H9 (cell line): ENCODE results near the gene SNPH. TPM values are rescaled to one million over a fixed set of nuclear protein-coding genes. Genes with fewer than 3 reads are reported as not detected.

Experiments
- DNase-seq: peaks from one replicate; pipeline ENCODE4 v3.0.0-alpha.2; 2017
- H2AFZ ChIP-seq: one replicate; pipeline ENCODE4 v1.6.1; 2013; ENCODE audit warnings: mild to moderate bottlenecking, low read length, control low read depth, moderate library complexity
- H2AK5ac ChIP-seq: 2 replicates; pipeline ENCODE4 v1.6.1; 2013; ENCODE audit warnings: low read length, control low read depth, mixed read lengths; ENCODE audit not compliant: insufficient read length
- H2BK120ac ChIP-seq: one replicate; pipeline ENCODE4 v1.6.1; 2013; ENCODE audit warnings: low read depth, mild to moderate bottlenecking, low read length, control low read depth, inconsistent platforms; ENCODE audit not compliant: poor library complexity, severe bottlenecking
- H2BK12ac ChIP-seq: 2 replicates; pipeline ENCODE4 v1.6.1; 2013; ENCODE audit warnings: low read length, control low read depth, mixed read lengths, low read depth; ENCODE audit not compliant: insufficient read length
- H2BK15ac ChIP-seq: 2 replicates; pipeline ENCODE4 v1.6.1; 2013; ENCODE audit warnings: low read depth, low read length, control low read depth
- H2BK20ac ChIP-seq: one replicate; pipeline ENCODE4 v1.6.1; 2013; ENCODE audit warnings: low read depth, mild to moderate bottlenecking, low read length, control low read depth, inconsistent platforms; ENCODE audit not compliant: poor library complexity, severe bottlenecking
- H2BK5ac ChIP-seq: 2 replicates; pipeline ENCODE4 v1.6.1; 2013; ENCODE audit warnings: low read length, control low read depth, mixed read lengths; ENCODE audit not compliant: insufficient read length
- H3K14ac ChIP-seq: 2 replicates; pipeline ENCODE4 v1.6.1; 2013; ENCODE audit warnings: low read length, control low read depth; ENCODE audit not compliant: insufficient read depth
- H3K18ac ChIP-seq: 2 replicates; pipeline ENCODE4 v1.6.1; 2013; ENCODE audit warnings: low read depth, mild to moderate bottlenecking, mixed read lengths, low read length, control low read depth; ENCODE audit not compliant: insufficient read length
- H3K23ac ChIP-seq: 2 replicates; pipeline ENCODE4 v1.6.1; 2013; ENCODE audit warnings: low read length, control low read depth, mixed read lengths, low read depth; ENCODE audit not compliant: insufficient read length
- H3K23me2 ChIP-seq: 2 replicates; pipeline ENCODE4 v1.6.1; 2013; ENCODE audit warnings: low read depth, mild to moderate bottlenecking, mixed read lengths, low read length, control low read depth; ENCODE audit not compliant: insufficient read length, poor library complexity, severe bottlenecking
- H3K27ac ChIP-seq: 2 replicates; pipeline ENCODE4 v1.5.1; 2013; ENCODE audit warnings: low read length, control low read depth, mixed read lengths, low read depth; ENCODE audit not compliant: insufficient read length
- H3K27me3 ChIP-seq: 2 replicates; pipeline ENCODE4 v1.6.1; 2013; ENCODE audit warnings: low read length, control low read depth, inconsistent platforms; ENCODE audit not compliant: insufficient read depth
- H3K4ac ChIP-seq: 2 replicates; pipeline ENCODE4 v1.6.1; 2013; ENCODE audit warnings: low read depth, mild to moderate bottlenecking, control low read depth, inconsistent platforms, low read length, moderate library complexity
- H3K4me1 ChIP-seq: 2 replicates; pipeline ENCODE4 v1.6.1; 2013; ENCODE audit warnings: low read length, control low read depth, inconsistent platforms; ENCODE audit not compliant: insufficient read depth
- H3K4me2 ChIP-seq: 2 replicates; pipeline ENCODE4 v1.6.1; 2013; ENCODE audit warnings: low read length, control low read depth, mixed read lengths; ENCODE audit not compliant: insufficient read length, insufficient read depth
- H3K56ac ChIP-seq: 2 replicates; pipeline ENCODE4 v1.6.1; 2013; ENCODE audit warnings: low read depth, mild to moderate bottlenecking, mixed read lengths, low read length, control low read depth; ENCODE audit not compliant: insufficient read length
- H3K79me1 ChIP-seq: 2 replicates; pipeline ENCODE4 v1.6.1; 2013; ENCODE audit warnings: low read depth, mild to moderate bottlenecking, moderate library complexity, low read length, control low read depth, inconsistent platforms; ENCODE audit not compliant: insufficient read depth, poor library complexity, severe bottlenecking
- H3K79me2 ChIP-seq: 2 replicates; pipeline ENCODE4 v1.6.1; 2013; ENCODE audit warnings: low read length, control low read depth, inconsistent platforms; ENCODE audit not compliant: insufficient read depth
- H3K9ac ChIP-seq: 2 replicates; pipeline ENCODE4 v1.6.1; 2013; ENCODE audit warnings: low read length, control low read depth, mixed read lengths; ENCODE audit not compliant: insufficient read length; ENCODE audit errors: extremely low read depth
- H3K9me3 ChIP-seq: one replicate; pipeline ENCODE4 v1.6.1; 2013; ENCODE audit warnings: low read depth, low read length, inconsistent platforms; ENCODE audit not compliant: control insufficient read depth
- H3T11ph ChIP-seq: one replicate; pipeline ENCODE4 v1.6.1; 2013; ENCODE audit warnings: mild to moderate bottlenecking, low read length, control low read depth, inconsistent platforms
- H4K20me1 ChIP-seq: one replicate; pipeline ENCODE4 v1.6.1; 2013; ENCODE audit not compliant: control insufficient read depth, insufficient read length, insufficient read depth
- H4K5ac ChIP-seq: 2 replicates; pipeline ENCODE4 v1.6.1; 2013; ENCODE audit warnings: low read depth, mild to moderate bottlenecking, mixed read lengths, low read length, control low read depth; ENCODE audit not compliant: insufficient read length
- H4K8ac ChIP-seq: replicated peaks from 2 replicates; pipeline ENCODE4 v1.6.1; 2013; ENCODE audit warnings: low read length, control low read depth, mixed read lengths, low read depth; ENCODE audit not compliant: insufficient read length
- H4K91ac ChIP-seq: 2 replicates; pipeline ENCODE4 v1.6.1; 2013; ENCODE audit warnings: low read depth, mild to moderate bottlenecking, moderate library complexity, mixed read lengths, low read length, control low read depth; ENCODE audit not compliant: insufficient read length
- H3K27ac Mint-ChIP-seq, 3 experiments: 2 replicates in 2 of 3; 3 replicates in 1 of 3; pipeline ENCODE4 v1.8.0; 2020 to 2021; ENCODE audit warnings: mixed read lengths in 3 of 3, mild to moderate bottlenecking in 1 of 3, moderate library complexity in 1 of 3
- H3K27me3 Mint-ChIP-seq: 2 replicates; pipeline ENCODE4 v1.8.0; 2021; ENCODE audit warnings: low read depth, mild to moderate bottlenecking, moderate library complexity, mixed read lengths
- H3K36me3 Mint-ChIP-seq, 3 experiments: 2 replicates in 2 of 3; 3 replicates in 1 of 3; pipeline ENCODE4 v1.8.0; 2020 to 2021; ENCODE audit warnings: low read depth in 3 of 3, mixed read lengths in 3 of 3; ENCODE audit not compliant: insufficient read depth in 1 of 3
- H3K4me1 Mint-ChIP-seq, 2 experiments: 2 replicates each; pipeline ENCODE4 v1.8.0; 2020; ENCODE audit warnings: mixed read lengths in 2 of 2
- H3K4me3 Mint-ChIP-seq, 2 experiments: 2 replicates in 1 of 2; 3 replicates in 1 of 2; pipeline ENCODE4 v1.8.0; 2020 to 2021; ENCODE audit warnings: mild to moderate bottlenecking in 2 of 2, mixed read lengths in 2 of 2, moderate library complexity in 1 of 2
- H3K9me3 Mint-ChIP-seq, 2 experiments: 2 replicates in 1 of 2; 3 replicates in 1 of 2; pipeline ENCODE4 v1.8.0; 2020; ENCODE audit warnings: mild to moderate bottlenecking in 2 of 2, mixed read lengths in 2 of 2, moderate library complexity in 1 of 2
- CTCF ChIP-seq: fragments of 200-600 bp; sonication (generic); conservative IDR thresholded peaks from 3 replicates; pipeline ENCODE4 v1.8.0; 2021; ENCODE audit warnings: antibody characterized with exemption, mild to moderate bottlenecking
- WGBS: extraction: QIAGEN DNeasy Blood & Tissue Kit; methylation state at CpG from one replicate; pipeline ENCODE4 v1.1.7; 2013; ENCODE audit warnings: missing lambda C conversion rate, low lambda C conversion rate, mixed read lengths; ENCODE audit not compliant: insufficient read length; ENCODE audit errors: extremely low coverage; 5-methylcytosine and 5-hydroxymethylcytosine counted together
- total RNA-seq: library from RNA; stranded (reverse); gene quantifications from 2 replicates; pipeline ENCODE4 v1.2.1, GENCODE V29; 2021

Gene SNPH
- total RNA-seq, 1 experiment from 2014 or later: 1.8 TPM

- no CpG with 5 or more reads among the region's 9 CpGs for WGBS
- no peak overlapping the region for H3K14ac ChIP-seq
Observed at GRCh38 chr20:1286267-1287024, 20.4 kb downstream of the SNPH start.

More at GRCh38 chr20:1286267-1287024, 20.4 kb downstream of the SNPH start:
- peak overlapping the region in 1 of 3 experiments; percentile 24; a peak in 1 of 7 replicates for H3K27ac Mint-ChIP-seq
- no peaks in the 10 kb centered on the region for H3K9me3 Mint-ChIP-seq
- Histone ChIP-seq H3K23me2 (no peaks in the 10 kb centered on the region), H3K27ac (no peak overlapping the region), H2BK120ac (no peak overlapping the region), H3K9me3 (no peaks in the 10 kb centered on the region), H2BK15ac (no peak overlapping the region), H4K20me1 (no peaks in the 10 kb centered on the region), H2AFZ (no peak overlapping the region), H3K27me3 (no peaks in the 10 kb centered on the region), H3K79me1 (no peaks in the 10 kb centered on the region), H4K8ac (no peak overlapping the region), H4K91ac (no peak overlapping the region), H3K9ac (no peak overlapping the region), H4K5ac (no peak overlapping the region), H3K4ac (no peak overlapping the region), H2BK5ac (no peak overlapping the region), H2AK5ac (no peak overlapping the region), H3K18ac (no peak overlapping the region), H3K4me1 (no peaks in the 10 kb centered on the region), H3K56ac (no peak overlapping the region), H3T11ph (no peak overlapping the region), H3K79me2 (no peaks in the 10 kb centered on the region), H2BK20ac (no peak overlapping the region), H2BK12ac (no peak overlapping the region), H3K4me2 (no peak overlapping the region), H3K23ac (no peak overlapping the region)
- H3K4me1 Mint-ChIP-seq: peaks cover 2 to 11% of the 10 kb centered on the region in 2 experiments; a peak in 3 of 4 replicates
- TF ChIP-seq CTCF: no peak
- no peak overlapping the region; a peak in 1 of 5 replicates for H3K4me3 Mint-ChIP-seq
- peaks cover 4% of the 10 kb centered on the region for H3K27me3 Mint-ChIP-seq
- DNase-seq: no peak
- no peaks in the 10 kb centered on the region for H3K36me3 Mint-ChIP-seq
